Endothelial cell of umbilical vein (primary cell): ENCODE measurements around the gene CMSS1. TPM values are rescaled to one million over a fixed set of nuclear protein-coding genes. Genes with fewer than 3 reads are reported as not detected.

Experiments used
- BruUV-seq: library from RNA; stranded (reverse); fragments of 400-500 nt; replicated peaks from 2 replicates; lab custom pipeline; 2021; lab: Mats Ljungman, UMichigan
- CTCF ChIA-PET: fragments of 300-600, 350-600 bp; sonication (Branson Sonifier 250); formaldehyde crosslinking; loops from one replicate; lab custom pipeline; 2021; ENCODE audit warnings: antibody characterized with exemption, inconsistent platforms; lab: Charles Lee
- POLR2A ChIA-PET: fragments of 300-600, 350-600 bp; sonication (Branson Sonifier 250); formaldehyde crosslinking; loops from one replicate; lab custom pipeline; 2021; ENCODE audit warnings: antibody characterized with exemption, inconsistent platforms; lab: Charles Lee
- DNase-seq: peaks from one replicate; pipeline ENCODE4 v3.0.0-alpha.2; 2011; ENCODE audit warnings: low read depth, low spot score
- FAIRE-seq: peaks from 2 replicates; lab custom pipeline; 2011; peaks lifted over from hg19 to GRCh38; lab: Jason Lieb, UNC
- H2AFZ ChIP-seq: 2 replicates; pipeline ENCODE4 v1.6.0; 2012; ENCODE audit warnings: low read depth, low read length, control low read depth, inconsistent platforms
- H3K27ac ChIP-seq: 2 replicates; pipeline ENCODE4 v1.5.1; 2011; ENCODE audit warnings: low read depth, mild to moderate bottlenecking, control low read depth, low read length, moderate library complexity; ENCODE audit not compliant: insufficient read depth
- H3K27me3 ChIP-seq, 2 experiments: 2 replicates each; pipeline versions ENCODE4 v1.6.0 to v1.6.1; 2011; ENCODE audit warnings: low read length in 2 of 2, mixed read lengths in 1 of 2; ENCODE audit not compliant: control insufficient read depth in 2 of 2, insufficient read depth in 2 of 2
- H3K36me3 ChIP-seq, 2 experiments: 2 replicates in 1 of 2; 3 replicates in 1 of 2; pipeline ENCODE4 v1.5.1; 2011; ENCODE audit warnings: low read length in 2 of 2, mild to moderate bottlenecking in 1 of 2, moderate library complexity in 1 of 2; ENCODE audit not compliant: control insufficient read depth in 2 of 2, insufficient read depth in 2 of 2; ENCODE audit errors: extremely low read depth in 1 of 2
- H3K4me1 ChIP-seq: 3 replicates; pipeline ENCODE4 v1.5.1; 2011; ENCODE audit warnings: mild to moderate bottlenecking, low read length; ENCODE audit not compliant: control insufficient read depth, insufficient read depth; ENCODE audit errors: extremely low read depth
- H3K4me2 ChIP-seq: 2 replicates; pipeline ENCODE4 v1.6.1; 2011; ENCODE audit warnings: low read length, control low read depth, mixed read lengths; ENCODE audit not compliant: insufficient read depth
- H3K4me3 ChIP-seq, 3 experiments: fragments of 200-600 bp in 1 of 3; sonication (generic), shearing (Covaris generic) in 1 of 3; replicated peaks in 1 of 3; 2 replicates each; pipeline ENCODE4 v1.5.1; 2011 to 2016; ENCODE audit warnings: control low read depth in 3 of 3, low read length in 3 of 3, mild to moderate bottlenecking in 2 of 3, inconsistent platforms in 1 of 3, low read depth in 1 of 3, moderate library complexity in 1 of 3; ENCODE audit not compliant: insufficient read depth in 1 of 3
- H3K79me2 ChIP-seq: 2 replicates; pipeline ENCODE4 v1.6.0; 2012; ENCODE audit warnings: low read length, inconsistent platforms; ENCODE audit not compliant: control insufficient read depth, insufficient read depth
- H3K9ac ChIP-seq: replicated peaks from 2 replicates; pipeline ENCODE3; 2011; ENCODE audit warnings: low read length, control low read depth; ENCODE audit not compliant: insufficient read depth; ENCODE audit errors: extremely low read depth
- H3K9me1 ChIP-seq: replicated peaks from 3 replicates; pipeline ENCODE4 v1.6.0; 2011; ENCODE audit warnings: mild to moderate bottlenecking, low read length; ENCODE audit not compliant: control insufficient read depth, insufficient read depth; ENCODE audit errors: extremely low read depth
- H3K9me3 ChIP-seq: replicated peaks from 2 replicates; pipeline ENCODE4 v1.5.1; 2012; ENCODE audit warnings: low read length, inconsistent platforms; ENCODE audit not compliant: control insufficient read depth, insufficient read depth
- H4K20me1 ChIP-seq: replicated peaks from 2 replicates; pipeline ENCODE3; 2011; ENCODE audit warnings: mild to moderate bottlenecking, low read length; ENCODE audit not compliant: control insufficient read depth, insufficient read depth; ENCODE audit errors: extremely low read depth
- CTCF ChIP-seq, 2 donors: IDR thresholded peaks; 1 replicate in 1 of 2; 2 replicates in 1 of 2; pipeline ENCODE4 v1.5.1; 2011; ENCODE audit warnings: low read length in 2 of 2, mild to moderate bottlenecking in 2 of 2, moderate library complexity in 2 of 2, control low read depth in 1 of 2, inconsistent platforms in 1 of 2, low read depth in 1 of 2; ENCODE audit not compliant: insufficient read depth in 1 of 2; ENCODE audit errors: extremely low read depth in 1 of 2
- EZH2 ChIP-seq: IDR thresholded peaks from 2 replicates; pipeline ENCODE4 v1.6.1; 2012; ENCODE audit warnings: borderline replicate concordance, low read depth, mild to moderate bottlenecking, moderate library complexity, low read length, inconsistent platforms; ENCODE audit not compliant: severe bottlenecking
- FOS ChIP-seq: IDR thresholded peaks from 2 replicates; pipeline ENCODE4 v1.6.1; 2011; ENCODE audit warnings: mild to moderate bottlenecking, low read length, moderate library complexity, borderline replicate concordance; ENCODE audit not compliant: insufficient read depth
- GATA2 ChIP-seq: IDR thresholded peaks from 2 replicates; pipeline ENCODE4 v1.7.0; 2011; ENCODE audit warnings: low read depth, mild to moderate bottlenecking, moderate library complexity, mixed read lengths, low read length; ENCODE audit not compliant: insufficient read length, insufficient read depth
- JUN ChIP-seq: IDR thresholded peaks from 2 replicates; pipeline ENCODE4 v1.6.1; 2011; ENCODE audit warnings: borderline replicate concordance, low read depth; ENCODE audit not compliant: insufficient read length, insufficient read depth
- MAX ChIP-seq: IDR thresholded peaks from 2 replicates; pipeline ENCODE4 v1.6.1; 2011; ENCODE audit not compliant: insufficient read depth, insufficient read length
- MYC ChIP-seq: IDR thresholded peaks from one replicate; pipeline ENCODE4 v1.6.1; 2011; ENCODE audit warnings: mild to moderate bottlenecking, low read depth, low read length
- POLR2A ChIP-seq: IDR thresholded peaks from 2 replicates; pipeline ENCODE4 v1.6.1; 2012; ENCODE audit warnings: low read depth, mild to moderate bottlenecking, control low read depth, low read length
- POLR2AphosphoS5 ChIP-seq: IDR thresholded peaks from 2 replicates; pipeline ENCODE4 v1.6.1; 2012; ENCODE audit warnings: low read depth, mild to moderate bottlenecking, control low read depth, low read length, moderate library complexity; ENCODE audit not compliant: insufficient read depth
- dilution Hi-C: fragments of 300-500 bp; cut with MboI; formaldehyde crosslinking; loops from one replicate; pipeline ENCODE4 v1.15.0; 2019; ENCODE audit warnings: low sequenced_read_pairs; ENCODE audit not compliant: extremely low pct_ligation_motif_present
- intact Hi-C: fragments of 100-400 bp; cut with micrococcal nuclease; formaldehyde crosslinking; loops from one replicate; pipeline ENCODE4 v1.10.0; 2022
- polyA plus RNA-seq, 4 experiments: library from polyadenylated mRNA; depleted of rRNA in 3 of 4; stranded (reverse) in 3 of 4; unstranded in 1 of 4; fragments of >200 nt; gene quantifications; 2 replicates each; pipeline versions ENCODE4 v1.2.1 to v1.2.3, GENCODE V29; 2011 to 2012; ENCODE audit warnings: missing spikeins in 1 of 4
- total RNA-seq: library from RNA; stranded (reverse); gene quantifications from 2 replicates; pipeline ENCODE4 v1.2.3, GENCODE V29; 2021

CMSS1 gene
- total and polyA plus RNA-seq, 2 donors (not counting 3 experiments of a cell fraction or from before 2014, with no cell fraction given), result 9.7 to 60.6 TPM

GRCh38 chr3:99967796-99968195, 150.1 kb downstream of the CMSS1 start:
- BruUV-seq, result no TSS peak

GRCh38 chr3:99969136-99969535, 151.5 kb downstream of the CMSS1 start:
- BruUV-seq, result no TSS peak
- no peaks in the 10 kb centered on the region for H4K20me1 ChIP-seq
- no peaks in the 10 kb centered on the region for H3K9me3 ChIP-seq
- H3K4me3 ChIP-seq, result no peak overlapping the region
- no peak for DNase-seq
- H2AFZ ChIP-seq, result no peak overlapping the region
- ChIA-PET POLR2A (no interaction called here), CTCF (interaction anchor here (1.1 kb wide), 1 partner anchor 126 kb away, joined by 3 read pairs; no protein-coding TSS in a partner anchor)
- no peak overlapping the region for H3K27ac ChIP-seq
- H3K79me2 ChIP-seq, result no peaks in the 10 kb centered on the region
- H3K4me2 ChIP-seq, result no peak overlapping the region
- dilution Hi-C loops (no loop called here), intact Hi-C loops (no loop called here)
- peaks cover 4% of the 10 kb centered on the region for H3K4me1 ChIP-seq
- no peaks in the 10 kb centered on the region for H3K9me1 ChIP-seq
- no peak for FAIRE-seq
- no peaks in the 10 kb centered on the region for H3K36me3 ChIP-seq
- no peak overlapping the region for H3K9ac ChIP-seq
- no peaks in the 10 kb centered on the region for H3K27me3 ChIP-seq
- no peak for TF ChIP-seq CTCF (IDR thresholded peaks at IDR 0.05; ENCODE audit: extremely low read depth in 1 of 2, insufficient read depth in 1 of 2, low read depth in 1 of 2, low read length in 2 of 2)
- TF ChIP-seq GATA2, result no peak
- no peak for TF ChIP-seq FOS
- TF ChIP-seq EZH2, result no peak
- TF ChIP-seq POLR2A, result no peak
- TF ChIP-seq POLR2AphosphoS5, result no peak
- no peak for TF ChIP-seq MYC
- TF ChIP-seq JUN, result no peak
- no peak for TF ChIP-seq MAX

More at GRCh38 chr3:99967796-99968195, 150.1 kb downstream of the CMSS1 start:
- Histone ChIP-seq H3K27me3 (no peaks in the 10 kb centered on the region), H3K9me3 (no peaks in the 10 kb centered on the region), H3K9ac (no peak overlapping the region), H2AFZ (no peak overlapping the region), H3K79me2 (no peaks in the 10 kb centered on the region), H3K36me3 (no peaks in the 10 kb centered on the region), H3K9me1 (no peaks in the 10 kb centered on the region), H3K27ac (no peak overlapping the region), H3K4me1 (peaks cover 4% of the 10 kb centered on the region), H3K4me2 (no peak overlapping the region), H4K20me1 (no peaks in the 10 kb centered on the region), H3K4me3 (no peak overlapping the region)
- dilution Hi-C loops, result no loop called here
- TF ChIP-seq GATA2 (no peak), JUN (no peak), POLR2AphosphoS5 (no peak), FOS (no peak), POLR2A (no peak), MYC (no peak), EZH2 (no peak)
- intact Hi-C loops, result no loop called here
- POLR2A ChIA-PET, result no interaction called here
- CTCF ChIA-PET, result no interaction called here
- DNase-seq (no peak), FAIRE-seq (peak; percentile 21)
